Neural cell (in vitro differentiated cells): Measurements from ENCODE around the gene CAPN8. TPM values are rescaled to one million over a fixed set of nuclear protein-coding genes. Genes with fewer than 3 reads are reported as not detected.

Experiments
- H2AFZ ChIP-seq: fragments of 200-600, 300-800 bp; sonication (generic), shearing (Covaris generic); 2 replicates; pipeline ENCODE4 v1.6.0; 2014; ENCODE audit warnings: low read depth, mild to moderate bottlenecking, antibody characterized with exemption, low read length, moderate library complexity
- H3F3A ChIP-seq: fragments of 200-600 bp; shearing (Covaris generic); 2 replicates; pipeline ENCODE4 v1.6.1; 2016; ENCODE audit warnings: mild to moderate bottlenecking, moderate library complexity, mixed read lengths, antibody characterized with exemption, low read length; ENCODE audit not compliant: insufficient read depth, poor library complexity, severe bottlenecking
- H3K27ac ChIP-seq: fragments of 200-600, 300-800 bp; sonication (generic), shearing (Covaris generic); 2 replicates; pipeline ENCODE4 v1.5.1; 2014; ENCODE audit warnings: mild to moderate bottlenecking, low read length, moderate library complexity
- H3K27me3 ChIP-seq: fragments of 300-800, 200-600 bp; sonication (generic), shearing (Covaris generic); 2 replicates; pipeline ENCODE4 v1.6.0; 2014; ENCODE audit warnings: mild to moderate bottlenecking, low read depth, low read length, moderate library complexity; ENCODE audit not compliant: insufficient read depth
- H3K36me3 ChIP-seq: fragments of 300-800, 200-600 bp; sonication (generic), shearing (Covaris generic); 2 replicates; pipeline ENCODE4 v1.5.1; 2014; ENCODE audit warnings: mild to moderate bottlenecking, antibody characterized with exemption, low read length, moderate library complexity; ENCODE audit not compliant: insufficient read depth
- H3K4me2 ChIP-seq: fragments of 300-800, 200-600 bp; sonication (generic), shearing (Covaris generic); 2 replicates; pipeline ENCODE4 v1.6.0; 2014; ENCODE audit warnings: mild to moderate bottlenecking, low read length
- H3K4me3 ChIP-seq: fragments of 300-800, 200-600 bp; sonication (generic), shearing (Covaris generic); 2 replicates; pipeline ENCODE4 v1.5.1; 2014; ENCODE audit warnings: mild to moderate bottlenecking, low read length, moderate library complexity
- H3K79me2 ChIP-seq: fragments of 200-600 bp; shearing (Covaris generic); replicated peaks from 2 replicates; pipeline ENCODE4 v1.6.0; 2014; ENCODE audit warnings: mild to moderate bottlenecking, low read length, moderate library complexity; ENCODE audit not compliant: insufficient read depth
- H3K9ac ChIP-seq: fragments of 300-800, 200-600 bp; sonication (generic), shearing (Covaris generic); 2 replicates; pipeline ENCODE4 v1.6.1; 2016; ENCODE audit warnings: mild to moderate bottlenecking, low read length, mixed read lengths
- H3K9me2 ChIP-seq: fragments of 200-600 bp; shearing (Covaris generic); 2 replicates; pipeline ENCODE4 v1.6.1; 2016; ENCODE audit warnings: mild to moderate bottlenecking, low read length, mixed read lengths; ENCODE audit not compliant: insufficient read depth
- H3K9me3 ChIP-seq: fragments of 200-600, 300-800 bp; sonication (generic), shearing (Covaris generic); 2 replicates; pipeline ENCODE4 v1.6.1; 2016; ENCODE audit warnings: mild to moderate bottlenecking, mixed run types, low read length, moderate library complexity, mixed read lengths
- H4K20me1 ChIP-seq: fragments of 200-600 bp; shearing (Covaris generic); 2 replicates; pipeline ENCODE4 v1.6.1; 2016; ENCODE audit warnings: mild to moderate bottlenecking, mixed run types; ENCODE audit not compliant: insufficient read depth
- CTCF ChIP-seq: fragments of 450-650 bp; IDR thresholded peaks from 2 replicates; pipeline ENCODE4 v1.5.1; 2014; ENCODE audit warnings: antibody characterized with exemption, mild to moderate bottlenecking, moderate library complexity; ENCODE audit not compliant: poor library complexity, severe bottlenecking
- EP300 ChIP-seq: fragments of 450-650 bp; conservative IDR thresholded peaks from 2 replicates; pipeline ENCODE4 v1.6.1; 2014; ENCODE audit warnings: antibody characterized with exemption, mild to moderate bottlenecking, moderate library complexity; ENCODE audit not compliant: poor library complexity, severe bottlenecking
- EZH2 ChIP-seq: fragments of 200-600, 300-800 bp; shearing (Covaris generic), sonication (generic); IDR thresholded peaks from 2 replicates; pipeline ENCODE4 v1.6.1; 2014; ENCODE audit warnings: antibody characterized with exemption, low read length, borderline replicate concordance, mild to moderate bottlenecking; ENCODE audit not compliant: insufficient read depth, poor library complexity, severe bottlenecking
- MXI1 ChIP-seq: fragments of 450-650 bp; conservative IDR thresholded peaks from 2 replicates; pipeline ENCODE4 v1.6.1; 2014; ENCODE audit warnings: antibody characterized with exemption, mild to moderate bottlenecking; ENCODE audit not compliant: poor library complexity, severe bottlenecking
- POLR2AphosphoS5 ChIP-seq: IDR thresholded peaks from 2 replicates; pipeline ENCODE4 v1.6.1; 2012
- RAD21 ChIP-seq: fragments of 450-650 bp; conservative IDR thresholded peaks from 2 replicates; pipeline ENCODE4 v1.6.1; 2014; ENCODE audit warnings: antibody characterized with exemption, mild to moderate bottlenecking, moderate library complexity
- REST ChIP-seq: IDR thresholded peaks from 2 replicates; pipeline ENCODE4 v1.6.1; 2012; ENCODE audit warnings: borderline replicate concordance
- SMC3 ChIP-seq: fragments of 450-650 bp; conservative IDR thresholded peaks from 2 replicates; pipeline ENCODE4 v1.6.1; 2014; ENCODE audit warnings: antibody characterized with exemption, mild to moderate bottlenecking, moderate library complexity; ENCODE audit not compliant: poor library complexity
- TAF1 ChIP-seq: IDR thresholded peaks from 2 replicates; pipeline ENCODE4 v1.6.1; 2012; ENCODE audit warnings: low read depth
- polyA plus RNA-seq: library from polyadenylated mRNA; depleted of rRNA; stranded (reverse); fragments of >200 nt; gene quantifications from 2 replicates; pipeline ENCODE4 v1.2.3, GENCODE V29; 2014

The CAPN8 gene
- polyA plus RNA-seq, 1 donor from 2014 or later = not detected

GRCh38 chr1:223508796-223509195, 156.7 kb downstream of the CAPN8 start:
- no peak overlapping the region for H3K27ac ChIP-seq
- no peak for TF ChIP-seq EZH2
- no peak for TF ChIP-seq RAD21
- no peak for TF ChIP-seq REST
- no peak for TF ChIP-seq MXI1
- TF ChIP-seq EP300 = no peak
- no peak for TF ChIP-seq TAF1
- no peak for TF ChIP-seq SMC3
- TF ChIP-seq POLR2AphosphoS5 = no peak
- TF ChIP-seq CTCF = no peak

GRCh38 chr1:223504741-223505140, 160.8 kb downstream of the CAPN8 start:
- H3K9me3 ChIP-seq = no peaks in the 10 kb centered on the region
- H3K36me3 ChIP-seq = no peaks in the 10 kb centered on the region
- H3F3A ChIP-seq = no peaks in the 10 kb centered on the region
- no peak overlapping the region for H3K4me2 ChIP-seq
- H3K9ac ChIP-seq = no peak overlapping the region
- H3K27me3 ChIP-seq = no peaks in the 10 kb centered on the region
- no peak for TF ChIP-seq SMC3
- no peak for TF ChIP-seq MXI1
- TF ChIP-seq TAF1 = no peak
- no peak for TF ChIP-seq REST
- no peak for TF ChIP-seq POLR2AphosphoS5
- no peak for TF ChIP-seq RAD21
- no peak for TF ChIP-seq EZH2
- TF ChIP-seq EP300 = no peak
- TF ChIP-seq CTCF = no peak
- H3K4me3 ChIP-seq = no peak overlapping the region
- no peaks in the 10 kb centered on the region for H3K79me2 ChIP-seq
- no peaks in the 10 kb centered on the region for H3K9me2 ChIP-seq
- H4K20me1 ChIP-seq = no peaks in the 10 kb centered on the region
- no peak overlapping the region for H2AFZ ChIP-seq
- no peak overlapping the region for H3K27ac ChIP-seq

More at GRCh38 chr1:223508796-223509195, 156.7 kb downstream of the CAPN8 start:
- no peaks in the 10 kb centered on the region for H3F3A ChIP-seq
- no peaks in the 10 kb centered on the region for H3K9me3 ChIP-seq
- no peaks in the 10 kb centered on the region for H3K9me2 ChIP-seq
- H3K79me2 ChIP-seq = no peaks in the 10 kb centered on the region
- no peak overlapping the region for H2AFZ ChIP-seq
- no peak overlapping the region for H3K9ac ChIP-seq
- H3K4me2 ChIP-seq = no peak overlapping the region
- no peaks in the 10 kb centered on the region for H3K27me3 ChIP-seq
- H3K4me3 ChIP-seq = no peak overlapping the region
- H3K36me3 ChIP-seq = no peaks in the 10 kb centered on the region
- H4K20me1 ChIP-seq = no peaks in the 10 kb centered on the region
